ENCODE data around the gene RNF123.
"Not testable (repeated sequence)": the region's sequence is repeated elsewhere in the genome, so short reads cannot be mapped to it uniquely, and the experiment has no call there.

RNF123 gene

GRCh38 chr3:49745986-49746385 is 56.6 kb downstream of the RNF123 start:
- TF ChIP-seq, protein P1, sequence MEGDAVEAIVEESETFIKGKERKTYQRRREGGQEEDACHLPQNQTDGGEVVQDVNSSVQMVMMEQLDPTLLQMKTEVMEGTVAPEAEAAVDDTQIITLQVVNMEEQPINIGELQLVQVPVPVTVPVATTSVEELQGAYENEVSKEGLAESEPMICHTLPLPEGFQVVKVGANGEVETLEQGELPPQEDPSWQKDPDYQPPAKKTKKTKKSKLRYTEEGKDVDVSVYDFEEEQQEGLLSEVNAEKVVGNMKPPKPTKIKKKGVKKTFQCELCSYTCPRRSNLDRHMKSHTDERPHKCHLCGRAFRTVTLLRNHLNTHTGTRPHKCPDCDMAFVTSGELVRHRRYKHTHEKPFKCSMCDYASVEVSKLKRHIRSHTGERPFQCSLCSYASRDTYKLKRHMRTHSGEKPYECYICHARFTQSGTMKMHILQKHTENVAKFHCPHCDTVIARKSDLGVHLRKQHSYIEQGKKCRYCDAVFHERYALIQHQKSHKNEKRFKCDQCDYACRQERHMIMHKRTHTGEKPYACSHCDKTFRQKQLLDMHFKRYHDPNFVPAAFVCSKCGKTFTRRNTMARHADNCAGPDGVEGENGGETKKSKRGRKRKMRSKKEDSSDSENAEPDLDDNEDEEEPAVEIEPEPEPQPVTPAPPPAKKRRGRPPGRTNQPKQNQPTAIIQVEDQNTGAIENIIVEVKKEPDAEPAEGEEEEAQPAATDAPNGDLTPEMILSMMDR (IDR thresholded peaks at IDR 0.05; ENCODE audit: low read depth, low read length): no peak
- TF ChIP-seq MAX (IDR thresholded peaks at IDR 0.05; ENCODE audit: low read depth, low read length) (no peak), MYC (IDR thresholded peaks at IDR 0.05; ENCODE audit: low read depth, low read length) (no peak), POLR2A (IDR thresholded peaks at IDR 0.05; ENCODE audit: extremely low read depth, insufficient read length) (no peak)
- no peak overlapping the region for H3K4me3 ChIP-seq (ENCODE audit: low read depth, low read length)
- no peak for DNase-seq (ENCODE audit: low read depth)

DNA sequence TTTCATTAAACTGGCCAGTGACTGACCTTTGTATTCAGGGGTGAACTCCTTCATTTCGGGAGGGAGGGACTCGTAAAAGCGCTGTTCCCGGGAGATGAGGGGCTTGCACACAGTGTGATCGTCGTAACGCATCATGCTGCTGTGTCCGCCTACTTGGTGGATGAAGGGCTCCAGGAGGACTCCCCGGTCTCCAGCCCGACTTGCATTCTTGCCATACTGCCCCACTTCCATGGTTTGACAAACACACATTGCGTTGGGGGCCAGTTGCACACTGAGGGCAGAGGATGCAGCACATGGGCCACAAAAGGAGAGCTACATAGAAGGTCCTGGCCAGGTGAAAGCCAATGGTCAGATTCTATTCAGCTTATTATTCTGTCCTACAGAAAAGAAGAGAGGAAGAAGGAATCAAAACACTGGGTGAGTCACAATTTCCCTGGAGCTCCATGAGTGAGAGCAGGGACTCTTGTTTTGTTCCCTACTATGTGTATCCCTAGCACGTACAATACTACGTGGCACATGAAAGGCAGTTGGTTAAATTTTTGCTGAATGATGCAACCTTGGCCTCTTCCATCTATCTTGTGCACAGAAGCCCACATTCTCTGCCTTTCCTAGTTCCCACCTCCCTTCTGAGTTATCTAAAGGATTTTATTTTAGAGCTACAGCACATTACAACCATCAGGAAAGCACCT is 58.6 kb downstream of the RNF123 start:
- TF ChIP-seq MAX (IDR thresholded peaks at IDR 0.05; ENCODE audit: low read depth, low read length) (no peak), POLR2A (IDR thresholded peaks at IDR 0.05; ENCODE audit: extremely low read depth, insufficient read length) (no peak), MYC (IDR thresholded peaks at IDR 0.05; ENCODE audit: low read depth, low read length) (no peak)
- TF ChIP-seq, protein P1 (IDR thresholded peaks at IDR 0.05; ENCODE audit: low read depth, low read length): no peak
- no peak overlapping the region for H3K4me3 ChIP-seq (ENCODE audit: low read depth, low read length)
- DNase-seq (ENCODE audit: low read depth): no peak

GRCh38 chr3:49748874-49749273 is 59.5 kb downstream of the RNF123 start:
- not testable (repeated sequence) for DNase-seq (ENCODE audit: low read depth); H3K4me3 ChIP-seq (ENCODE audit: low read depth, low read length)

- TF ChIP-seq, protein P1 (IDR thresholded peaks at IDR 0.05; ENCODE audit: low read depth, low read length): no peak
- no peak for TF ChIP-seq MYC (IDR thresholded peaks at IDR 0.05; ENCODE audit: low read depth, low read length)
- no peak for TF ChIP-seq POLR2A (IDR thresholded peaks at IDR 0.05; ENCODE audit: extremely low read depth, insufficient read length)
- TF ChIP-seq MAX (IDR thresholded peaks at IDR 0.05; ENCODE audit: low read depth, low read length): no peak
- no peak overlapping the region for H3K4me3 ChIP-seq (ENCODE audit: low read depth, low read length)
- DNase-seq (ENCODE audit: low read depth): no peak
Measured at GRCh38 chr3:49750056-49750455, 60.7 kb downstream of the RNF123 start.

DNA sequence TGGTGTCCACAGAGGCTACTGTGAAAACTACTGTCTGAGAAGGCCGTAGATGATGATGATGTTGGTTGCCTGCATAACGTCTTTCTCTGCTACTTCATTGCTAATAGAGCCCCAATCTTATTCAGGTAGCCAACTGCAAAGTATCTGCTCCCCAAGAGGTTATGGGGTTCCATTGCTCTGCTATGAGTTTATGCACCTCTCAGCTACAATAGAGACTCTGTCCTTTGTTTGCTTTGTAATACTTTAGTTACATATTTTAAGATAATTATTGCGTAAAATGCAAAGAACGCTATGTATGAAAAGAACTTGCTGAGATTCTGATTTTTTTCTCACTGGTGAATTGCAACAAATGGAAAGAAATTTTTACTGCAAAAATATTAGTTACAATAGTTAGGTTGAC is 62.1 kb downstream of the RNF123 start:
- TF ChIP-seq, protein P1 (IDR thresholded peaks at IDR 0.05; ENCODE audit: low read depth, low read length): no peak
- no peak for TF ChIP-seq MAX (IDR thresholded peaks at IDR 0.05; ENCODE audit: low read depth, low read length)
- TF ChIP-seq POLR2A (IDR thresholded peaks at IDR 0.05; ENCODE audit: extremely low read depth, insufficient read length): no peak
- TF ChIP-seq MYC (IDR thresholded peaks at IDR 0.05; ENCODE audit: low read depth, low read length): no peak
- H3K4me3 ChIP-seq (ENCODE audit: low read depth, low read length): no peak overlapping the region
- no peak for DNase-seq (ENCODE audit: low read depth)

DNA sequence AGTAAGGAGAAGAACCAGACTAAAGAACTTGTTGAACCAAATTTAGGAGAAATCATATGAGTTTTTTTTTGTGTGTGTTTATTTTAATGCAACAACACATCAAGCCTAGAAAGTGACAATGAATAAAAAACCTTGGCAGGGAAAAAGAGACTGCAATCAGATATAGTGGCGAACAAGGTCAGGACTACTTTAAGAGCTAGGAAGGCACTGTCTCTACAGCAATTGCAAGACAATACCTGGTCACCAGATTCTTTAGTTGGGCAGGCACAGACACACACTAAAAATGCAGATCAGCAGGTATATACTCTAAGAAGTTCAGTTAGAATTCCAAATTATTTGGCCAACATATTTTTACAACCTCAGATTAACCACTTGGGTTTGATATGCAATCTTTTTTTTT is 65.2 kb downstream of the RNF123 start:
- DNase-seq (ENCODE audit: low read depth): no peak
- TF ChIP-seq, protein P1 (IDR thresholded peaks at IDR 0.05; ENCODE audit: low read depth, low read length): no peak
- TF ChIP-seq MYC (IDR thresholded peaks at IDR 0.05; ENCODE audit: low read depth, low read length): no peak
- no peak for TF ChIP-seq POLR2A (IDR thresholded peaks at IDR 0.05; ENCODE audit: extremely low read depth, insufficient read length)
- no peak for TF ChIP-seq MAX (IDR thresholded peaks at IDR 0.05; ENCODE audit: low read depth, low read length)
- H3K4me3 ChIP-seq (ENCODE audit: low read depth, low read length): no peak overlapping the region

Measured in NB4 (cell line).